NCI-H2227 treated with DMSO at 0.1 percent for 48 hours (cell line): Measurements from ENCODE around the gene HLCS.
"Not testable (repeated sequence)": the region's sequence is repeated elsewhere in the genome, so short reads cannot be mapped to it uniquely, and the experiment has no call there.

Source experiments
- DNase-seq: peaks from one replicate; lab custom pipeline; 2025; lab: John Stamatoyannopoulos, UW

The HLCS gene

GRCh38 chr21:36966066-36966820 lies at the start of gene HLCS:
HLCS (minus strand) TSS chr21:36966669; CDS start chr21:36966638, 31 bp downstream.
- peak; percentile 46 for DNase-seq

- peak; percentile 84 for DNase-seq
These were observed 43.4 kb upstream of the HLCS start for GRCh38 chr21:37009740-37010341.

- DNase-seq = peak; percentile 12
These were observed 42.3 kb upstream of the HLCS start for GRCh38 chr21:37008724-37009123.

GRCh38 chr21:37006486-37007291 lies 40.2 kb upstream of the HLCS start, which contains the start of gene RIPPLY3:
RIPPLY3 (plus strand) TSS chr21:37006702; CDS start chr21:37006773, 71 bp downstream.
- DNase-seq = peak; percentile 18

- no peak for DNase-seq
These were observed 39.3 kb upstream of the HLCS start for GRCh38 chr21:37005548-37006485.

- DNase-seq = not testable (repeated sequence)
These were observed 37.4 kb upstream of the HLCS start for GRCh38 chr21:37003917-37004316.

- not testable (repeated sequence) for DNase-seq
These were observed 36.4 kb upstream of the HLCS start for GRCh38 chr21:37002851-37003250.

GRCh38 chr21:37001441-37001840 lies 35.0 kb upstream of the HLCS start:
- no peak for DNase-seq

GRCh38 chr21:37000381-37000780 lies 33.9 kb upstream of the HLCS start:
- DNase-seq = no peak

- DNase-seq = no peak
These were observed 32.8 kb upstream of the HLCS start for GRCh38 chr21:36999131-36999898.

- DNase-seq = not testable (repeated sequence)
These were observed 28.8 kb upstream of the HLCS start for GRCh38 chr21:36995285-36995684.

- no peak for DNase-seq
These were observed 28.2 kb upstream of the HLCS start for GRCh38 chr21:36994501-36995158.

GRCh38 chr21:36992671-36993070 lies 26.2 kb upstream of the HLCS start:
- no peak for DNase-seq

- DNase-seq = no peak
These were observed 24.2 kb upstream of the HLCS start for GRCh38 chr21:36990508-36991205.

GRCh38 chr21:36989699-36990507 lies 23.4 kb upstream of the HLCS start:
- peak; percentile 95 for DNase-seq

- not testable (repeated sequence) for DNase-seq
These were observed 22.8 kb upstream of the HLCS start for GRCh38 chr21:36989199-36989698.

- DNase-seq = no peak
These were observed 22.1 kb upstream of the HLCS start for GRCh38 chr21:36988536-36988935.

- DNase-seq = no peak
These were observed 21.4 kb upstream of the HLCS start for GRCh38 chr21:36987845-36988244.
